Hepatocyte (in vitro differentiated cells): ENCODE data around the gene CATSPERE. TPM values are rescaled to one million over a fixed set of nuclear protein-coding genes. Genes with fewer than 3 reads are reported as not detected.

Source experiments
- DNase-seq: peaks from one replicate; pipeline ENCODE4 v3.0.0-alpha.2; 2016; ENCODE audit warnings: low spot score
- H2AFZ ChIP-seq: fragments of 200-600 bp; sonication (generic); 2 replicates; pipeline ENCODE4 v1.6.0; 2016; ENCODE audit warnings: antibody characterized with exemption, mild to moderate bottlenecking
- H3K27ac ChIP-seq: fragments of 200-600 bp; sonication (generic); 2 replicates; pipeline ENCODE4 v1.5.1; 2016; ENCODE audit warnings: mild to moderate bottlenecking
- H3K27me3 ChIP-seq: fragments of 200-600 bp; sonication (generic); 2 replicates; pipeline ENCODE4 v1.6.1; 2016
- H3K36me3 ChIP-seq: fragments of 200-600 bp; sonication (generic); replicated peaks from 2 replicates; pipeline ENCODE4 v1.5.1; 2016; ENCODE audit warnings: low read depth; ENCODE audit not compliant: insufficient read depth
- H3K4me1 ChIP-seq: fragments of 200-600 bp; sonication (generic); 2 replicates; pipeline ENCODE4 v1.5.1; 2016; ENCODE audit warnings: mild to moderate bottlenecking, moderate library complexity; ENCODE audit not compliant: insufficient read depth
- H3K4me2 ChIP-seq: fragments of 200-600 bp; sonication (generic); 2 replicates; pipeline ENCODE4 v1.6.0; 2016
- H3K4me3 ChIP-seq: fragments of 200-600 bp; sonication (generic); 2 replicates; pipeline ENCODE4 v1.5.1; 2016; ENCODE audit warnings: mild to moderate bottlenecking
- H3K79me2 ChIP-seq: fragments of 200-600 bp; sonication (generic); 2 replicates; pipeline ENCODE4 v1.6.0; 2017; ENCODE audit warnings: mild to moderate bottlenecking
- H3K9me2 ChIP-seq: fragments of 200-600 bp; sonication (generic); replicated peaks from 2 replicates; pipeline ENCODE4 v1.6.0; 2017; ENCODE audit warnings: mild to moderate bottlenecking; ENCODE audit not compliant: insufficient read depth
- H3K9me3 ChIP-seq: fragments of 200-600 bp; sonication (generic); 2 replicates; pipeline ENCODE4 v1.5.1; 2016; ENCODE audit warnings: low read depth, mild to moderate bottlenecking
- H4K20me1 ChIP-seq: fragments of 200-600 bp; sonication (generic); 2 replicates; pipeline ENCODE4 v1.6.0; 2016; ENCODE audit warnings: mild to moderate bottlenecking; ENCODE audit not compliant: insufficient read depth, poor library complexity, severe bottlenecking
- EZH2 ChIP-seq: fragments of 200-600 bp; sonication (generic); IDR thresholded peaks from 2 replicates; pipeline ENCODE4 v1.6.1; 2016; ENCODE audit warnings: antibody characterized with exemption, mild to moderate bottlenecking, borderline replicate concordance
- EZH2phosphoT487 ChIP-seq: fragments of 200-600 bp; sonication (generic); IDR thresholded peaks from one replicate; pipeline ENCODE4 v1.6.1; 2018; ENCODE audit warnings: antibody characterized with exemption, mild to moderate bottlenecking, low read depth, moderate library complexity; ENCODE audit not compliant: unreplicated experiment, severe bottlenecking
- WGBS: methylation state at CpG from one replicate; pipeline ENCODE4 v1.1.6; 2016; ENCODE audit warnings: low lambda C conversion rate; ENCODE audit errors: missing lambda C conversion rate; 5-methylcytosine and 5-hydroxymethylcytosine counted together
- polyA plus RNA-seq: library from polyadenylated mRNA; unstranded; fragments of >200 nt; fragmentation: Nextera tagmentation; extraction: Ambion mirVana; gene quantifications from 2 replicates; pipeline ENCODE4 v1.2.1, GENCODE V29; 2016
- total RNA-seq: library from RNA; depleted of rRNA; stranded (reverse); fragments of >200 nt; gene quantifications from 2 replicates; pipeline ENCODE4 v1.2.3, GENCODE V29; 2014
- TF ChIP-seq, protein P1 (sequence below): fragments of 200-600 bp; sonication (generic); IDR thresholded peaks from 2 replicates; pipeline ENCODE4 v1.5.1; 2016; ENCODE audit warnings: antibody characterized with exemption, mild to moderate bottlenecking; ENCODE audit not compliant: poor library complexity

Gene CATSPERE
- total and polyA plus RNA-seq, 2 experiments from 2014 or later: 1.0 to 2.3 TPM

DNA sequence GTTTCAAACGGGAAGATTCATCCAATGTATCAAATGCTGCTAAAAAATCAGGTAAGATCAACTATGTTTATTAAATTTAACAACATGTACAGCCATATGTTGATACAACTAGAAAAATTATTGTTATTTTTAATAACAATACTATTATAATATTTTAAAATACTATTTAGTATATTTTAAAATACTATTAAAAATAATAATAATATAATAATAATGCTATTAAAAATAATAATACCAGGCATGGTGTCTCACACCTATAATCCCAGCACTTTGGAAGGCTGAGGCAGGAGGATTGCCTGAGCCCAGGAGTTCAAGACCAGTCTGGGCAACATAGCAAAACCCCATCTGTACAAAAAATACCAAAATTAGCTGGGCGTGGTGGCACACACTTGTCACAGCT lies 54.6 kb downstream of the CATSPERE start:
- H3K9me2 ChIP-seq: no peaks in the 10 kb centered on the region
- 93% methylated on average over 2 of the region's 2 CpGs for WGBS
- no peaks in the 10 kb centered on the region for H3K4me1 ChIP-seq
- no peaks in the 10 kb centered on the region for H3K79me2 ChIP-seq
- no peak for DNase-seq
- peaks cover 4% of the 10 kb centered on the region for H3K9me3 ChIP-seq
- H3K27me3 ChIP-seq: no peaks in the 10 kb centered on the region
- H3K4me2 ChIP-seq: no peak overlapping the region
- TF ChIP-seq EZH2phosphoT487 (no peak), EZH2 (no peak)
- TF ChIP-seq, protein P1, sequence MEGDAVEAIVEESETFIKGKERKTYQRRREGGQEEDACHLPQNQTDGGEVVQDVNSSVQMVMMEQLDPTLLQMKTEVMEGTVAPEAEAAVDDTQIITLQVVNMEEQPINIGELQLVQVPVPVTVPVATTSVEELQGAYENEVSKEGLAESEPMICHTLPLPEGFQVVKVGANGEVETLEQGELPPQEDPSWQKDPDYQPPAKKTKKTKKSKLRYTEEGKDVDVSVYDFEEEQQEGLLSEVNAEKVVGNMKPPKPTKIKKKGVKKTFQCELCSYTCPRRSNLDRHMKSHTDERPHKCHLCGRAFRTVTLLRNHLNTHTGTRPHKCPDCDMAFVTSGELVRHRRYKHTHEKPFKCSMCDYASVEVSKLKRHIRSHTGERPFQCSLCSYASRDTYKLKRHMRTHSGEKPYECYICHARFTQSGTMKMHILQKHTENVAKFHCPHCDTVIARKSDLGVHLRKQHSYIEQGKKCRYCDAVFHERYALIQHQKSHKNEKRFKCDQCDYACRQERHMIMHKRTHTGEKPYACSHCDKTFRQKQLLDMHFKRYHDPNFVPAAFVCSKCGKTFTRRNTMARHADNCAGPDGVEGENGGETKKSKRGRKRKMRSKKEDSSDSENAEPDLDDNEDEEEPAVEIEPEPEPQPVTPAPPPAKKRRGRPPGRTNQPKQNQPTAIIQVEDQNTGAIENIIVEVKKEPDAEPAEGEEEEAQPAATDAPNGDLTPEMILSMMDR: no peak
- no peaks in the 10 kb centered on the region for H4K20me1 ChIP-seq
- no peak overlapping the region for H3K27ac ChIP-seq
- H3K4me3 ChIP-seq: no peak overlapping the region
- no peak overlapping the region for H2AFZ ChIP-seq
- H3K36me3 ChIP-seq: no peaks in the 10 kb centered on the region

DNA sequence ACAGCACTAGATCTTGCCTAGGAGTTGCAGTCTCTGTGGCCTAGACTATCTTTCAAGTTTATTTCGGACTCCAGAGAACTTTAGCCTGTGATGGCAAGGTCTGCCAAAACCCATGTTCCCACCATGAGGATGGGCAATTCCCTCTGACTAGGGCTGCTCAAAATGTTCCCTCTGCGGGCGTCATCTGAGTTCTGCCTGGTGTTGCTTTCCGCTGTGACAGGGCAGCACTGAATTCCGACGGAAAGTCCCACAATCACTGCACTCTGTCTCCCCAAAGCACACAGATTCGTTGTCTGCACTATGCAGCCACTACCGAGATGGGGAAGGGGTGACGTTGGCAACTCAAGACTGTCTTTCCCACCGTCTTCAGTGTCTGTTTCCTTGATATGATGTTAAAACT lies 75.2 kb downstream of the CATSPERE start:
- no peaks in the 10 kb centered on the region for H3K27me3 ChIP-seq
- TF ChIP-seq, protein P1: no peak
- TF ChIP-seq EZH2phosphoT487: no peak
- no peak for TF ChIP-seq EZH2
- no peaks in the 10 kb centered on the region for H3K4me1 ChIP-seq
- H4K20me1 ChIP-seq: no peaks in the 10 kb centered on the region
- no peaks in the 10 kb centered on the region for H3K9me3 ChIP-seq
- no peak for DNase-seq
- no peaks in the 10 kb centered on the region for H3K36me3 ChIP-seq
- no peak overlapping the region for H3K4me3 ChIP-seq
- 63% methylated on average over 10 of the region's 10 CpGs for WGBS
- no peak overlapping the region for H3K4me2 ChIP-seq
- H3K79me2 ChIP-seq: no peaks in the 10 kb centered on the region
- H2AFZ ChIP-seq: no peak overlapping the region
- no peak overlapping the region for H3K27ac ChIP-seq
- H3K9me2 ChIP-seq: no peaks in the 10 kb centered on the region

DNA sequence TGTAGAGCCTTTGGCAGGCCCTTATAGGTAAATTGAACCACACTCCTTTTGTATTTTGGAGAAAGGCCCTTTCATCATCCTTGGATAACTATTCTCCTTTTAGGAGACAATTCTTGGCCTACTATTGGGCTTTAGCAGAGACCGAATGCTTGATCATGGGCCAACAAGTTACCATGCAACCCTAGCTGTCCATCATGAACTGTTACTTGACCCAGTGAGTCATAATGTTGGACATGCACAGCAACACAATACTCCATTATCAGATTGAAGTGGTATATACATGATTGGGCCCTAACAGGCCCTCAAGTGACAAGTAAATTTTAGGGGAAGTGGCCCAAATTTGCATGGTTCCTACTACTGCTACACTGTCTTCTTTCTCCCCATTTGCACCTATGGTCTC lies 84.4 kb downstream of the CATSPERE start:
- Histone ChIP-seq H3K9me2 (no peaks in the 10 kb centered on the region), H4K20me1 (no peaks in the 10 kb centered on the region), H3K9me3 (no peaks in the 10 kb centered on the region), H3K36me3 (no peaks in the 10 kb centered on the region), H3K27me3 (no peaks in the 10 kb centered on the region), H2AFZ (no peak overlapping the region), H3K27ac (no peak overlapping the region), H3K4me1 (no peaks in the 10 kb centered on the region), H3K4me2 (no peak overlapping the region), H3K4me3 (no peak overlapping the region), H3K79me2 (no peaks in the 10 kb centered on the region)
- DNase-seq: no peak
- TF ChIP-seq, protein P1: no peak
- TF ChIP-seq EZH2phosphoT487: no peak
- TF ChIP-seq EZH2: no peak
- 92% methylated on average over 1 of the region's 1 CpG for WGBS

DNA sequence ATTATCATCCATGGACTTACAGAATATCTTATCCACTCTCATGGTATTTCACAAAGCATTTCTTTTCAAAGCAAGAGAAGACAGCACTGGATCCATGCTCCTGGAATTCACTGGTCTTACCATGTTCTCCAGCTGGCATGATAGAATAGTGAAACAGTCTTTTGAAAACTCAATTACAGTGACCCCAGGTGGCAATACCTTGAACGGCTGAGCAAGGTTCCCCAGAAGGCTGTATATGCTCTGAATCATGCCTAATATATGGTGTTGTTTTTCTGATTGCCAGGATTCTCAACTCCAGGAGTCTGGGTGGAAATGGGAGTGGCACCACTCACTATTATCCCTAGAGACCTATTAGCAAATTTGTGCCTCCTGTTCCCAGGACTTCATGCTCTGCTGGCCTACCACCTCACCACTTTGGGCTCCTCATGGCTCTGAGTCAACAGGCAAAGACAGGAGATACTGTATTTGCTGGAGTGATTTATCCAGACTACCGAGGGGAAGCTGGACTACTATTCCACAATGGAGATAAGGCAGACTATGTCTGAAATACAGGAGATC lies 87.6 kb downstream of the CATSPERE start:
- TF ChIP-seq EZH2phosphoT487 (no peak), EZH2 (no peak)
- TF ChIP-seq, protein P1: no peak
- Histone ChIP-seq H3K4me3 (no peak overlapping the region), H3K79me2 (no peaks in the 10 kb centered on the region), H3K27me3 (no peaks in the 10 kb centered on the region), H2AFZ (no peak overlapping the region), H3K4me2 (no peak overlapping the region), H3K9me2 (no peaks in the 10 kb centered on the region), H3K9me3 (no peaks in the 10 kb centered on the region), H3K36me3 (no peaks in the 10 kb centered on the region), H3K27ac (no peak overlapping the region), H4K20me1 (no peaks in the 10 kb centered on the region), H3K4me1 (no peaks in the 10 kb centered on the region)
- no peak for DNase-seq
- 72% methylated on average over 2 of the region's 2 CpGs for WGBS
